Kidney (tissue), 14 donors: Measurements from ENCODE around the gene DENND6B. TPM values are rescaled to one million over a fixed set of nuclear protein-coding genes. Genes with fewer than 3 reads are reported as not detected.

ENCODE experiments used
- DNase-seq, 5 donors: peaks; one replicate each; pipeline ENCODE4 v3.0.0-alpha.2; 2013 to 2020
- FAIRE-seq: peaks from 2 replicates; lab custom pipeline; 2012; peaks lifted over from hg19 to GRCh38; lab: Jason Lieb, UNC
- H3K27ac ChIP-seq, 2 donors: one replicate each; pipeline ENCODE4 v1.7.0; 2013; ENCODE audit warnings: low read depth in 2 of 2, low read length in 2 of 2, inconsistent platforms in 1 of 2
- H3K27me3 ChIP-seq: one replicate; pipeline ENCODE4 v1.7.1; 2013; ENCODE audit warnings: low read length, inconsistent platforms; ENCODE audit not compliant: control insufficient read depth, insufficient read depth
- H3K36me3 ChIP-seq, 3 donors: one replicate each; pipeline versions ENCODE4 v1.7.0 to v1.7.1; 2013; ENCODE audit warnings: low read length in 3 of 3, control low read depth in 1 of 3, inconsistent platforms in 1 of 3; ENCODE audit not compliant: insufficient read depth in 3 of 3, control insufficient read depth in 2 of 3
- H3K4me1 ChIP-seq, 3 donors: one replicate each; pipeline versions ENCODE4 v1.7.0 to v1.7.1; 2013; ENCODE audit warnings: low read length in 3 of 3, inconsistent platforms in 1 of 3, low read depth in 1 of 3; ENCODE audit not compliant: control insufficient read depth in 2 of 3, insufficient read depth in 2 of 3
- H3K4me3 ChIP-seq, 3 donors: one replicate each; pipeline versions ENCODE4 v1.7.0 to v1.8.1; 2013; ENCODE audit warnings: low read length in 3 of 3, control low read depth in 1 of 3, inconsistent platforms in 1 of 3
- H3K9ac ChIP-seq, 3 donors: one replicate each; pipeline versions ENCODE4 v1.7.0 to v1.7.1; 2013; ENCODE audit warnings: low read length in 3 of 3, control low read depth in 1 of 3, inconsistent platforms in 1 of 3
- H3K9me3 ChIP-seq, 3 donors: one replicate each; pipeline versions ENCODE4 v1.7.0 to v1.7.1; 2013; ENCODE audit warnings: low read length in 3 of 3, control low read depth in 1 of 3, inconsistent platforms in 1 of 3; ENCODE audit not compliant: control insufficient read depth in 2 of 3, insufficient read depth in 1 of 3
- CTCF ChIP-seq: IDR thresholded peaks from 3 replicates; pipeline ENCODE4 v1.5.1; 2012; ENCODE audit warnings: mild to moderate bottlenecking, moderate library complexity, borderline replicate concordance; ENCODE audit not compliant: insufficient read depth; ENCODE audit errors: extremely low read depth
- intact Hi-C: fragments of 100-400 bp; cut with DNase I; formaldehyde crosslinking; loops from one replicate; pipeline ENCODE4 v1.11.1; 2022
- polyA plus RNA-seq: library from polyadenylated mRNA; stranded (reverse); fragments of 350-450 nt; fragmentation: Illumina TruSeq; extraction: RNeasy Lipid Tissue Mini Kit (QIAGEN cat#74804); gene quantifications from one replicate; pipeline ENCODE4 v1.2.3, GENCODE V29; 2014; ENCODE audit warnings: low read depth, low replicate concordance; ENCODE audit not compliant: insufficient read depth
- total RNA-seq: library from RNA; stranded (reverse); fragmentation: NEBNext Ultra II Directional; extraction: Animal tissue kit (Norgen Biotek cat#: 25700); gene quantifications from one replicate; pipeline ENCODE4 v1.2.1, GENCODE V29; 2021
- donor health status: control.
- donor health status: control.
- donor health status: control.
- donor health status: control.
- donor health status: control.
- donor health status: DM: yes; HTN: yes; CAD: no.
- donor health status: Normal renal cell carcinoma (clear cell type).

DENND6B gene
- total and polyA plus RNA-seq, 2 donors from 2014 or later = 14.5 to 16.7 TPM

DNA sequence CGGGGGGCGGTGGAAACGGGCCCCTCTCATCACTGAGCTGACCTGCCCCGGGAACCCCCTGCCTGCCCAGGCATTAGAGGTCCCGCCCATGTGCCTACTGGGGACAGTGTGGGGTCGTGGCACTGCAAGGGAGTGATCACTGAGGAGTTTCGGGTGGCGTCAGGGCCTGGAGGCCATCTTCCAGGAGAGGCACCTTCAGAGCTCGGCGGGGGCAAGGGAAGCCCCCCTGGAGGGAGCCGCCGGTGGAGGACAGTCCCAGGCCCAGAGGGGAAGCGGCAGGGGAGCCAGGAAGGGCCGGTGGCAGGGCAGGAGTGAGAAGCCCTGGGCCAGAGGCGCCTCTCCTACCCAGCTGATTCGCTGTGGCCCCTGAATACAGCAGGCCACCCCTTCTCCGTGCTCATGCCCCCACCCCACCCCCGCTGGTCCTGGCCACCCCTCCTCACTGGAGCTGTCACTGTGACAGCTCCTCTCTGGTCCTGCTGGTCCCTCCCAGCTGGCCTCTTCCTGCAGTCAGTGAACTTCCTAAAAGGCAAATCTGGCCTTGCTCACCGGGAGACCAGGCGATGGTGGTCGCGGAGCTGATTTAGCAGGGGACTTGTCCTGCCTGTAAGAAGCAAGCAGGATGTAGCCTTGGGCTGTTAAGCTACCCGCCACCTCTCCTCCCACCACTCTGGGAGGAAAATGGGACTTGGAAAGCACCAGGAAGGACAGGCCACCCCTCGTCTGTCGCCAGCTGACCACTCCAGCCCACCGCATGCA lies 54.6 kb downstream of the DENND6B start:
- Histone ChIP-seq H3K27ac (no peak overlapping the region), H3K27me3 (no peaks in the 10 kb centered on the region), H3K36me3 (peaks cover 0 to 13% (median 0%) of the 10 kb centered on the region in 3 donors), H3K4me1 (peaks cover 0 to 25% (median 7%) of the 10 kb centered on the region in 3 donors), H3K4me3 (no peak overlapping the region), H3K9me3 (no peaks in the 10 kb centered on the region), H3K9ac (no peak overlapping the region)
- DNase-seq (peak in 1 of 5 donors; percentile 49), FAIRE-seq (no peak)
- no peak for TF ChIP-seq CTCF
- intact Hi-C loops = no loop called here

- no peaks in the 10 kb centered on the region for H3K9me3 ChIP-seq
- TF ChIP-seq CTCF = peak; percentile 34
- no peaks in the 10 kb centered on the region for H3K27me3 ChIP-seq
- peaks cover 0 to 25% (median 6%) of the 10 kb centered on the region in 3 donors for H3K4me1 ChIP-seq
- no peak overlapping the region for H3K27ac ChIP-seq
- FAIRE-seq = no peak
- DNase-seq = peak in 3 of 5 donors; percentile 56 to 84 (median 70)
- H3K9ac ChIP-seq = no peak overlapping the region
- H3K4me3 ChIP-seq = no peak overlapping the region
- intact Hi-C loops = no loop called here
- peaks cover 0 to 10% (median 0%) of the 10 kb centered on the region in 3 donors for H3K36me3 ChIP-seq
Measured at GRCh38 chr22:50271519-50271970, 55.3 kb downstream of the DENND6B start.

DNA sequence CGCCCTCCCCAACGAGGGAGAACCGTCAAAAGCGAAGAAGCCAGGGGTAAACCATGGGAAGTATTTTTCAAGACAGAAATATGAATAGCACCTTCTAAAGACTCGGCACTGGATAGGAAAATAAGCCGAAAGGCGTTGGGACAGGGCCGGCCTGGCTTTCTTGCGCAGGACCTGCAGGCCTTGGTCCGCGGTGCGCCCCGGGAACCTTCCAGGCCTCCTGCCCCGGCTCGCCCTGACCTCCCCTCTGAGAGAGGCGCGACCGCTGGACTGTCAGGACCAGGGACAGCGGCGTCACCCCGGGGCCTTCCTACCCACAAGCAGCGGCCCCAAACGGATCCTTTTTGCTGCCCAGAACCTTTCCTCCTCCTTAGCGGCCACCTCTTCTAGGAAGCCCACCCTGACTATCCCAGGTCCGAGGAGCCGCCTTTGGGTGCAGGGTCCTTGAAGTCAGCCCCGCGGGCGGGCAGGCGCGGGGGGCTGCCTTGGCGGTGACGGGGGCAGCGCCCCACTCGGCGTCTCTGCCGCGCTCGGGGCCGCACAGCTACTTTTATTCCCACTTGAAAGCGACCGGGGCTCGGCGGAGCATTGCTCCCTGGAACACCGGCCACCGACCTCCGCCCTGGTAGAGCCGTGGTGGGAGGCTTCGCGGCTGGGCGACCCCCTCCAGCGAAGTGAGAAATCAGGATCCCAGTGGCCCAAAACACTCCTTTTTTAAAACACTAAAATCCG lies 56.0 kb downstream of the DENND6B start:
- no peak for TF ChIP-seq CTCF
- peak overlapping the region; percentile 22 to 53 for H3K27ac ChIP-seq
- DNase-seq (peak in 4 of 5 donors; percentile 79 to 92 (median 84)), FAIRE-seq (no peak)
- no peak overlapping the region for H3K9ac ChIP-seq
- H3K4me1 ChIP-seq = peaks cover 0 to 25% (median 4%) of the 10 kb centered on the region in 3 donors
- intact Hi-C loops = no loop called here
- H3K36me3 ChIP-seq = peaks cover 0 to 7% (median 0%) of the 10 kb centered on the region in 3 donors
- H3K4me3 ChIP-seq = peak overlapping the region in 2 of 3 donors; percentile 34 to 56
- H3K9me3 ChIP-seq = no peaks in the 10 kb centered on the region
- H3K27me3 ChIP-seq = no peaks in the 10 kb centered on the region
